NCI-H187 (cell line): Measurements from ENCODE around the gene CDH13.

ENCODE experiments used
- DNase-seq, 2 experiments: peaks; one replicate each; lab custom pipeline; 2025; lab: John Stamatoyannopoulos, UW

CDH13 gene

DNA sequence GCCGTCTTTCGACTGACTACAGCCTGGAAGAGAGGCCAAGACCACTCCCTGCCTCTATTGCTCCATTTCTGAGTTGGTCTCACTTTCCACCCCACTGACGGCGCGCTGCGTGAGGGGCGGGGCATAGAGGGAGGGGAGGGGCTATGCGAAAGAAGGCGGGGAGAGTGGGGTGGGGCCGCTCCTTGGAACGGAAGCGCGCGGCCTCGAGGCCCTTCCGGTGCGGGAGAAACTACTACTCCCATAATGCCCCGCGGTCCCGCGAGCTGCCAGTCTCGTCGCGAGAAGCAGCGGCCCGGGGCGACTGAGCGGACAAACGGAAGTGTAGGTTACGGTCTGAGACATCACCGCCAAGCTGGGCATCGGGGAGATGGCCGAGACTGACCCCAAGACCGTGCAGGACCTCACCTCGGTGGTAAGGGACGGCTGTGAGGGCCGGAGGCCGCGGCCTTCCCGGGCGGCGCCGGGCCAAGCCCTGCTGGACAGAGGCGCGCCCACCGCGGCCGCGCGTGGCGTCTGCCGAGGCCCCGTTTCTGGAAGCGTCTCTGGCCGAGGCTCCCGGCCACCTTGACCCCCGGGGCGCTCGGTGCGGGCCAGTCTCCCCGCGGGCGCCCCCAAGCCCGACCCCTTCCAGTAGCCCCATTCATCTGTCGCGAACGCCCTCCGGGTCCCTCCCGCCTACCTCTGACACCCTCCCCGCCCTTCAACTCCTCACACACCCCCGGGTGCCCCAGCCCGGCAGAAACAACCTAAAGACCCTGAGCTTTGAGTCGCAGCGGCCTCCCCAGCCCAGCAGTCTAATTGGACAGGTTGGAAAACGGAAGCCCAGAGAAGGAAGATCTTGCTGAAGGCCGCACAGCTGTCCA lies 1181.2 kb downstream of the CDH13 start, which contains the start of gene HSBP1:
HSBP1 (plus strand) TSS at position 269 of the 863 bp plus-strand sequence; CDS start at position 368, 99 bp downstream.
- peak; percentile 46 to 70 for DNase-seq

DNA sequence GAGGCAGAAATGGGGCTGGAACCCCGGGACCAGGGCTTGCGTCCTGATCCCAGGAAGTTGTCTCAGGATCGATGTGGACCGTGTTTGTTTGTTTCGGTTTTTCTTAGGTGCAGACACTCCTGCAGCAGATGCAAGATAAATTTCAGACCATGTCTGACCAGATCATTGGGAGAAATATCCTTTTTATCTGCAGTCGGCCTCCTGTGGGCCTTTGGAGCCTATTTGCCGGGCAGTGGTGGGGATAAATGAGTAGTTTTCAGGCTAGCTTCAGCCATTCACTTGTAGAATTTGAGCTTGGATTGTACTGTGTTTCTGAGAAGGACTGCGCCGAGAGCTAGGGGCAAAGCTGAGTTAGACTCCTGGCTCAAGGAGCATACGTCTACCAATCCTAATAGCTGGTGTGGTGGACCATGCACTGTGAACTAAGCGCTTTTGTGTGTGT lies 1181.8 kb downstream of the CDH13 start:
- DNase-seq = no peak

- DNase-seq = no peak
Observed at GRCh38 chr16:83809092-83809491, 1182.3 kb downstream of the CDH13 start.

DNA sequence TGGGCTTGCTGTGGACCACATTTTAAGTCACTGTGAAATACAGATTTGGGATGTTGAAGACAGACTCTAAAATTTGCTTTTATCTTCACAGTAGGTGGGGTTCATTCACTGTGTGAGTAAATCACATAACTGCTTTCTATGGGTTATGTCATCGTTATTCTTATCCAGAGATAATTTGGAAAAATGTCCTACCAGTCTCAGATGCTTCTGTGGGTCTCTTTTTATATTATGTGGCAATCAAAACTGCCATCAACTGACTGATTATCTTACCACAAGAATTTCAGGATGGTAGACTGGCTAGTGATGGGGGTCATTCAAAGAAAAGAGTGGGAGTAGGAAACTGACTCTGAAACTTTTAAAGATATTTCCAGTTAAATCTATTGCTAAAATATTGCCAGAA lies 1184.1 kb downstream of the CDH13 start:
- DNase-seq = no peak

GRCh38 chr16:83813823-83814658 lies 1187.3 kb downstream of the CDH13 start:
- DNase-seq = peak in 1 of 2 experiments; percentile 19

GRCh38 chr16:83814659-83814985 lies 1187.9 kb downstream of the CDH13 start:
- no peak for DNase-seq

- no peak for DNase-seq
Observed at GRCh38 chr16:83817022-83817421, 1190.3 kb downstream of the CDH13 start.

GRCh38 chr16:83818276-83818675 lies 1191.5 kb downstream of the CDH13 start:
- DNase-seq = no peak

DNA sequence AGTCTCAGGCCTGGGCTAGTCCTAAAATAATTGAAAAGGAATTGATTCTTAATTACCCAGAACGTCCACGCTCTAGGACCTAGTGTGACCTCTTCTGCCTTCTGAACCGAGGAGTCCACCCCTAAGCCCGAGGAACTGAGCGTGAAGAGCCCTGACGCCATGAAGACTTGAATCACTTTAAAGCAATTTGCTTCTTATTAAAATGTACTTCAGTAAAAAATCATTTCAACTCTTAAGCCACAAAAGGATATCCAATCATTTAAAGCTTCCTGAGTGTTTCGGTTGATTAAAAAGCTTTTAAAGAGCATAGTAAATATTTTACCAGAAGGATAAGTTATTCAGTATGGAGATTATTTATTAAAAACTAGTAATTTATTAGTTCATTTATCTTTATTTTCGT lies 1192.6 kb downstream of the CDH13 start:
- DNase-seq = no peak

GRCh38 chr16:83826146-83826913 lies 1199.6 kb downstream of the CDH13 start:
- DNase-seq = peak in 1 of 2 experiments; percentile 13

DNA sequence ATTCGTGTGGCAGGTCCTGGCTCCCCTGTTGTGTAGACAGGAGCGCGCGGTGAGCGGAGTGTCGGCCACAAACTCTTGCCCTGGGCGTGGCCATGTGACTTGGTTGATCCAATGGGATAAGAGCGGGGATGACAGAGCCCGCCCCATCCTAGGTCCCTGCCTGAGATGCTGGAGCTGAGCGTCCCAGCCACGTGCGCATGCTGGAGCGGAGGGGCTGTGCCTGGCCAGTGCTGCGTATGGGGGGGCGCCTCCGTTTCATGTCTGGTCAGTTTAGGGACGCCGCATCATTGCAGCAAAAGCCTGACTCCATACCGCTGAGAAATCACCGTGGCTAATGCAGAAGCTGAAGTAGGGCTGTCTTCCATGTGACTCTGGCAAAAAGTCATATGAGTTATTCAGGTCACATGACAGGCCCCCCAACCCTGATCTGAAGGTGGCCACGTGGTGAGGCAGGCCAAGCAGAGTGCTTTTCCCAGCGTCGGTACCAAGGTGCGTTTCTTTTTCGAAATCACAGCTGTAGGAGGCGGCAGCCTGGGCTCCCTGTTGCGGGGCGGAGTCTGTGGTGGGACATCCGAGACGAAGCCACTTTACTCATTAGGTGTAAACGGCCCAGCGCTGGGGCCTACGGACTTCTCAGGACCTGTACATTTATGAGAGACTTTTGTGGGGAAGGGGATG lies 1203.5 kb downstream of the CDH13 start:
- no peak for DNase-seq

DNA sequence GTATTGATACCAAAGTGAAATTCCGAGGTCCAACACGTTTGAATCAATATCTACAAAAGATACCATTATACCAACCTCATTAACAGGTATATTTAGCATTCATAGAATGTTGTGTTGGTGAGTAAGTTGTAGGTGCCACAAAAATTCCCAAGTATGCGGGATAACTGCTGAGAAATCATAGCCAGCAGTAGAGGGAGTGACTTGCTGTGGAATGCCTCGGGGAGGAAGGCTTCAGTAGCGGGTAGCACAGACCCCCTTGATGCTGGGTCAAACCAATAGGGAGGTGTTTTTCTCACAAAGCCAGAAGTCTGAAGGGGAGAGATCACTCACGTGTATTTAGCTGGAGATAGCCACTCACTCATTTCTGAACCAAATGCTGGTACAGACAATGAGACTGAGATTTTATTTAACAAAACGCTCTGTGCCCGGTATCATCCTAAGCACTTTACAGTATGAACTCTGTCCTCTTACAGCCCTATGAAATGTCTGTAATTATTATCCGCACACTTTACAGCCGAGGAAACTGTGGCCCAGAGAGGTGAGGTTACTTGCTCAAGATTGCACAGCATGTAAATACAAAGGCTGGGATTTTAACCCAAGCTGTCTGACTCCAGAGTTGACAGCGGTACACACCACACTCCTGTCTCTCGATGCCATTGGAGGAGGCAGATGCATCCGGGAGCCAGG lies 1204.1 kb downstream of the CDH13 start:
- DNase-seq = no peak

DNA sequence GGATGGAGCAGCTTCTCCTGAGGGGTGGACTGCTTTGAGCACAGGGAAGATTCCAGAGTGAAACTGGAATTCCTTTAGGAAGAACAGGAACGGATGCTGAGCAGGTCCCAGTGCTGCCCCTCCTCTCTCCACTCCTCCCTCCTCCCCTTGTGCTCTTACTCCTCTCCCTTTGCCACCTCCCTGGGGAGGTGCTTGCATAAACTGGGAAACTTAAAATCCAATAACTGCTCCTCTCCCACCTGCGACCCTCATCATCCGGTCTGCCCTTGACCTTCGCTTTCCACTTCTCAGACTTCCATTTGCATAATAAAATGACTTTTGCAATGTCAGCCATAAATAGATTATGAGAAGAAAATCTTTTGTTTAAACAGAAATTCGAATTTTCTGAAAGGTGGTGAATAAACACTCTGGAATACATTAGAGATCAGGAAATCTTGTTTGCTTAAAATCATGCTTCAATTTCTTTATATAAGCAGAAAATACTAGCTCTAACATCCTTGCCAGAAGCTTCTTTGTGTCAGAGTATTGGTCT lies 1204.8 kb downstream of the CDH13 start:
- no peak for DNase-seq

DNA sequence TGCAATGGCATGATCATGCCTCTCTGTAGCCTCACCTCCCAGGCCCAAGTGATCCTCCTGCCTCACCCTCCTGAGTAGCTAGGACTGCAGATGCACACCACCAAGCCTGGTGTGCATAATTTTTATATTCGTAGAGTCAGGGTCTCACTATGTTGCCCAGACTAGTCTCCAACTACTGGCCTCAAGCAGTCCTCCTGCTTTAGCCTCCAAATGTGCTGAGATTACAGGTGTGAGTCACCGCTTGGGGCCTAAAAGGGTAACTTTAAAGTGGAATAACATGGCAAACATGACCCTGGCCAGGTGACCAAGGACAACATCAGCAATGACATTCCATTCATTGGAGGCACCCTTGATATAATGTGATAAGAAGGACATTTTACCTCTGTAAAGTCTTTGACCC lies 1207.2 kb downstream of the CDH13 start:
- DNase-seq = no peak

DNA sequence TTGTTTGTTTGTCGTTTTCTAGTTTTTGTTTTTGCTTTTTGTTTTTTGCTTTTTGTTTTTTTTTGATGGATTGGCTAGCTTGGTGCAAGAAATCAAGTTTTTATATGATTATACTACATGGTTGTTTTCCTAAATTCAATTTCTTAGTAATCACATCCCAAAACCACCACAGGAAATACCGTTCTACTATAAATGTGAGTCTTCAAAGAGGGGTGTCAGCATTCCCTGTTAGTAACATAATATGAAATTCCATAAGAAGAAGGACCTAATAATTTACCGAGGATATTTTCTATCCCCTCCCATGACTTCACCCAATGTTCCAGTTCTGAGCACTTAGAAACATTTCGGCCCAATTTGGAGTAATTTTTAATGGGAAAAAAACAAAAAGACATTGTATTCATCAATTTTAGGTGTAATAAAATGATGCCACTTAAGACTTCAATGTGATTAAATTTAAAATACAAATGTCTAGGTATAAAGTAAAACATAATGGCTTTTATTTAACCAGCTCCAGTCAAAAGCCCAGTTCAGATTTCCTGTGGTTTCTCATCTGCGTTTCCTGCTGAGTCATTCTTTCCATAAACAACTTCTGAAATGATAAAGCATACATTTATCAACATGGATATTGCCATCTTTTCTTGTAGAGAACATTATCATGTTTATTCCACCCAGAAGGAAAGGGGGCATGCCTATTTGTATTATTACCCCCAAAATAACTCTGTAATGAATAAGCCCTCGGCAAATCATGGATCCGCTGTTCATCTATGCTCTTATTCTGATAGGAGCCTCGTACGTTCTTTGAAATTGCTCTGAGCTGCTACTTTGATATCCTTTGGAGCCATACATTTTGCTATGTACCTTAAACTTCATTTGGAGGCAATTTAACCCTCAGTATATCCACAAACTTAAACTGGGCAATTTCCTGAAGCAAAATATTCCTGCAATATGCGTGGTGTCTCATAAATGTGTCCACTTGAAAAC lies 1209.1 kb downstream of the CDH13 start:
- DNase-seq = no peak

DNA sequence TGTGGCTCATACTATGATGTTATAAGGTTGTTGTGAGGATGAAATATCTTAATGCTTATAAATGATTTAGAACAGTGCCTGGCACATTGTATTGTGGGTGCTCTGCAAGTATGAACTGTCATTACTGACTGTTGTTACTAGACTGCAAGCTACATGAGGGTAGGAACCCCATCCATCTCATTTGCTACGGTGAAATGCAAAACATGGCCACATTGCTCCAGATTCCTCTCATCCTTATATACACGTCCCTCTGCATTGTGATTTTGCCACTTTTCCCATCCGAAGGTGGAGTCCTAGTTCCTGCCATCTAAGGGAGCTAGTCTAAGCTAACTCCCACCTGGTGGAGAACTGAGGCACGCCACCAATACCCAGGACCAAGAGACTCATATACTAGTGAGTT lies 1210.8 kb downstream of the CDH13 start:
- DNase-seq = no peak

DNA sequence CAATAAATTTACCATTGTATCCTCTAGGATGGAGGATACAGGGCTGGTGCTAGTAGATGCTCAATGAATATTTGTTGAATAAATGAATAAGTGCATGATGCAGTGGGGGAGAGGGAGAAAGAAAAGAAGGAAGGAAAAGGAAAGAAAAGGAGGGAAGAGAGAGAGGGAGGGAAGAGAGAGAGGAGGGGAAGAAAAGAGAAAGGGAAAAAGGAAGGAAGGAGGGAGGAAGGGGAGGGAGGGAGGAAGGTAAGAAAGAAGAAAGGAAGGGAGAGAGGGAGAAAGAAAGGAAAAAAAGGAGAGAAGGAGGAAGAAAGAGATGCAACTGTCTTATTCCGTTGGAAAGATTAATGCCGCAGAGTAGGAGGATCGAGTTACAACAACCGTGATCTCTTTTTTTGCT lies 1211.4 kb downstream of the CDH13 start:
- DNase-seq = no peak

DNA sequence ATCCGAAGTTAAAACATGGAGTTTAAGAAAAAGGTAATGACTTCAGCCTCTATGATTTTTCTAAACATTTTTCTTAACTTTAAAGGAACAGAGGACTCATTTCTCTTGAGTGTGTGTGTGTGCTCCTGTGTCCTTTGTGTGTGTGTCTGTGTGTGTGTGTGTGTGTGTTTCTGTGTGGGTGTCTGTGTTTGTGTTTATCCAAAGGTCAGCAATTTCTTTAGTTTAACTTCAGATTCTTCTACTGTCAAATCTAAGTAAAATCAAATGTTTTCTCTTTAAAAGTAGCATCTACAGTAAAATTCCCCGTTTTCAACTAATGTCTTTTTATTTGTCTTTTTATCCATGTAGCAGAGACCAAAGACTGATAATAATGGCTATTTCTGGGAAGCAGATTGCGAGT lies 1212.8 kb downstream of the CDH13 start:
- DNase-seq = no peak

- no peak for DNase-seq
Observed at GRCh38 chr16:83840060-83840617, 1213.4 kb downstream of the CDH13 start.
